K562 treated with DMSO at 1 percent for 48 hours (cell line): Measurements from ENCODE around the gene B4GALNT2. TPM values are rescaled to one million over a fixed set of nuclear protein-coding genes. Genes with fewer than 3 reads are reported as not detected.

Experiments used
- total RNA-seq: library from RNA; unstranded; fragments of 300-600 nt; gene quantifications from 2 replicates; pipeline ENCODE4 v1.2.3, GENCODE V29; 2022; ENCODE audit warnings: low replicate concordance; ENCODE audit errors: extremely low read depth

B4GALNT2 gene, protein sequence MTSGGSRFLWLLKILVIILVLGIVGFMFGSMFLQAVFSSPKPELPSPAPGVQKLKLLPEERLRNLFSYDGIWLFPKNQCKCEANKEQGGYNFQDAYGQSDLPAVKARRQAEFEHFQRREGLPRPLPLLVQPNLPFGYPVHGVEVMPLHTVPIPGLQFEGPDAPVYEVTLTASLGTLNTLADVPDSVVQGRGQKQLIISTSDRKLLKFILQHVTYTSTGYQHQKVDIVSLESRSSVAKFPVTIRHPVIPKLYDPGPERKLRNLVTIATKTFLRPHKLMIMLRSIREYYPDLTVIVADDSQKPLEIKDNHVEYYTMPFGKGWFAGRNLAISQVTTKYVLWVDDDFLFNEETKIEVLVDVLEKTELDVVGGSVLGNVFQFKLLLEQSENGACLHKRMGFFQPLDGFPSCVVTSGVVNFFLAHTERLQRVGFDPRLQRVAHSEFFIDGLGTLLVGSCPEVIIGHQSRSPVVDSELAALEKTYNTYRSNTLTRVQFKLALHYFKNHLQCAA
- not detected in 2 replicates for total RNA-seq

DNA sequence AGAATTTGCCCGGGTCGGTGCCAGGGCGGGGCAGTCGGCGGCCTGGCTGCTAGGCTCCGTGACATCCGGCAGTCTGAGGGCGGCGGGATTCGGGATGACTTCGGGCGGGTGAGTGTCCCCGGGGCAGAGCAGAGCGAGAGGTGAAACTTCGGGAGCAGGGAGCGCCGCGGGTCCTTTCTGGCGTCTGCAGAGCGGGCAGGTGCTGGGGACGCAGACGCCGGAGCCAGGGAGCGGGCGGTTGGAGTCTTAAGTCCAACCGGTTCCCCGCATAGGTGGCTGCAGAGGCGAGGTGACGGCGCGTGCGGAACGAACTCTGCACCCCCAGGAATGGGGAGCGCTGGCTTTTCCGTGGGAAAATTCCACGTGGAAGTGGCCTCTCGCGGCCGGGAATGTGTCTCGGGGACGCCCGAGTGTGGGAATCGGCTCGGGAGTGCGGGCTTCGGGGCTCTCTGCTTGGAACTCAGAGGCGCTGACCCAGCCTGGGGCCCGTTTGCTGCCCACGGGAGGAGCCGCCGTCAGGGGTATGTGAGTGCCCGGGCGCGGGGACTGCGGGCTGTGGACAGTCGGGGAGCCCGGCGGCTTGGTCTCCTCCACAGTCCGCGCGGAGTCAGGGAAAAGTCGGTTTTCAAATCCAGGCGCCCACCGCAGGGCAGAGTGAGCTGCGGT lies at the start of gene B4GALNT2:
Gene B4GALNT2, plus strand, starts transcription at position 71 of the 666 bp plus-strand sequence. Its CDS starts 24 bp downstream, at position 95.

DNA sequence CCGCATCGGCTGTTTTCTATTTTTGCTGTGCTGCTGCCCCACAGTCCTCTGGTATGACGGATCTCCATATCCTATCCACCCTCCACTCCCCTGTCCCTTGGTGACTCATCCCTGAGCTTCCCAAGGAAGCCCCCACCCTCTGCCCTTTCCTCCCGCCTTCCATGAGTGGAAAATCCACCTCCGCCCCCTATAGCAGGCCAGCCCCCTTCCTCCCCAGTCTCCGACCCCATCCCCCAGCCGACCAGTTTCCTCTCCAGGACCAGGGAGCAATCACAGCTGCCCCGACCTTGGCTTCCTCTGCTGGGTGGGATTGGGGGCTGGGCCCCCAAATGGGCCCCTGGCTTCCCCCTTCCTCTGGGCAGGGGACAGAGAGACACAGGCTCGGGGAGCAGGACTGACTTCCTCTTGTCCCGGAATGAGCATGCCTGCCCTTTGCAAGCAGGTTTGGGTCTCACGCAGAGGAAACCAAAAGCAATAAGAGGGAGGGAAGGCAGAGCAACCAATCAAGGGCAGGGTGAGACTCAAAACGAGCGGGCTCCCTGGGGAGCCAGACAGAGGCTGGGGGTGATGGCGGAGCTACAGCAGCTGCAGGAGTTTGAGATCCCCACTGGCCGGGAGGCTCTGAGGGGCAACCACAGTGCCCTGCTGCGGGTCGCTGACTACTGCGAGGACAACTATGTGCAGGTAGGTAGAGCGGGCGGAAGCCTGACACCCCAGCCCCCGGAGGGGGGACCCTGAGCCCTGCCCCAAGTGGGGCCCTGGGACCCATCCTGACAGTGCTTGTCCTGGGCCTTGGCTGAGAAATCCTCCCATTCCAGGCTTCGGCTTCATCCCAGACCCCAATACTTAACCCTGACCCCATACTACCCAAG lies 77.8 kb downstream of the B4GALNT2 start, which contains the start of the genes ABI3 and GNGT2:
Gene ABI3, plus strand, starts transcription at position 550 of the 872 bp plus-strand sequence. Its CDS starts 18 bp downstream, at position 568.
Gene GNGT2, minus strand, starts transcription at position 417 of the 872 bp plus-strand sequence. CDS start 3,152 bp downstream, outside the sequence.

Other genes starting within 250 kb of the B4GALNT2 start
- gene ATP5MC1, start 240.0 kb upstream of the B4GALNT2 start, total RNA-seq, result not detected in 2 replicates
- gene UBE2Z, start 224.4 kb upstream of the B4GALNT2 start, total RNA-seq, result not detected in 2 replicates
- gene SNF8, start 187.9 kb upstream of the B4GALNT2 start, total RNA-seq, result not detected in 2 replicates
- not detected in 2 replicates for gene GIP, start 164.2 kb upstream of the B4GALNT2 start, total RNA-seq
- 183 TPM in 1 of 2 replicates, not detected in the other for gene IGF2BP1, start 135.4 kb upstream of the B4GALNT2 start, total RNA-seq
- gene GNGT2, start 77.8 kb downstream of the B4GALNT2 start, total RNA-seq, result not detected in 2 replicates
- not detected in 2 replicates for gene ABI3, start 77.9 kb downstream of the B4GALNT2 start, total RNA-seq
- gene PHOSPHO1, start 98.0 kb downstream of the B4GALNT2 start, total RNA-seq, result not detected in 2 replicates
- gene ZNF652, start 229.5 kb downstream of the B4GALNT2 start, total RNA-seq, result not detected in 2 replicates